IPS-NIHi7 (cell line): ENCODE results near the gene RSRP1.
"Not testable (repeated sequence)": the region's sequence is repeated elsewhere in the genome, so short reads cannot be mapped to it uniquely, and the experiment has no call there.

Source experiments
- DNase-seq: peaks from one replicate; pipeline ENCODE4 v3.0.0; 2012; ENCODE audit warnings: mixed read lengths; ENCODE audit errors: extremely low spot score

RSRP1 gene

DNA sequence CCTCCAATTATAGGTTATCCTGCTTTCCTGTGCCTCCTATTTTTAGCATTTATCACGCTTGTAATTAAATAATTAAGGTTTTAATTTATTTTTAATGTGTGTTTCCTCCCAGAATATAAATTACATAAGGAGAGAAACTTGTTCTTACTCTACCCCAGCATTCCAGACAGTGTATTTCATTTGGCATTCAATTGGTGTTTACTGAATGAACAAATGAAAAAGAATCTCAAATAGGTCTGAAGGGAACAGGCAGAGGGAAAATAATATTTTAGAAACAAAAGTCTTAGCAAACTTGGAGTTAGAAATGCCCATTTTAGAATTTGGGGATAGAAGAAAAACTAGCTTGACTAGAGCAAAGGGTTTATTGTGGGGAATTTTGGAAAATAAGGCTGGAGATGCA, 9.9 kb upstream of the RSRP1 start:
- no peak for DNase-seq

DNA sequence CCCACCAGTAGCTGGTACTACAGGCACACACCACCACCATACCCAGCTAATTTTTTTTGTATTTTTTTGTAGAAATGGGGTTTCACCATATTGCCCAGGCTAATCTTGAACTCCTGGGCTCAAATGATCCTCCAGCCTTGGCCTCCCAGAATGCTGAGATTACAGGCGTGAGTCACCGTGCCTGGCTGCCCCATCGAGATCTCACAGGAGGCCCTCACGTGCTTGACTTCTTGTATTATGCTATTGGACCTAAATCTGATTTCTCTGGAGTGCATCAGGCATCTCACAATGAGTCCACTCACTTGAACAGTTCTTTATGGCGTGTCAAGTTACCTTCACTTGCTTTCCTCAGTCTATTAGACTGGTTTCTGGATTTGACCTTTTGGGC, 9.3 kb upstream of the RSRP1 start:
- no peak for DNase-seq

GRCh38 chr1:25255706-25256577, 8.7 kb upstream of the RSRP1 start:
- no peak for DNase-seq

- peak; percentile 38 for DNase-seq
Observed at GRCh38 chr1:25253911-25254310, 6.7 kb upstream of the RSRP1 start.

DNA sequence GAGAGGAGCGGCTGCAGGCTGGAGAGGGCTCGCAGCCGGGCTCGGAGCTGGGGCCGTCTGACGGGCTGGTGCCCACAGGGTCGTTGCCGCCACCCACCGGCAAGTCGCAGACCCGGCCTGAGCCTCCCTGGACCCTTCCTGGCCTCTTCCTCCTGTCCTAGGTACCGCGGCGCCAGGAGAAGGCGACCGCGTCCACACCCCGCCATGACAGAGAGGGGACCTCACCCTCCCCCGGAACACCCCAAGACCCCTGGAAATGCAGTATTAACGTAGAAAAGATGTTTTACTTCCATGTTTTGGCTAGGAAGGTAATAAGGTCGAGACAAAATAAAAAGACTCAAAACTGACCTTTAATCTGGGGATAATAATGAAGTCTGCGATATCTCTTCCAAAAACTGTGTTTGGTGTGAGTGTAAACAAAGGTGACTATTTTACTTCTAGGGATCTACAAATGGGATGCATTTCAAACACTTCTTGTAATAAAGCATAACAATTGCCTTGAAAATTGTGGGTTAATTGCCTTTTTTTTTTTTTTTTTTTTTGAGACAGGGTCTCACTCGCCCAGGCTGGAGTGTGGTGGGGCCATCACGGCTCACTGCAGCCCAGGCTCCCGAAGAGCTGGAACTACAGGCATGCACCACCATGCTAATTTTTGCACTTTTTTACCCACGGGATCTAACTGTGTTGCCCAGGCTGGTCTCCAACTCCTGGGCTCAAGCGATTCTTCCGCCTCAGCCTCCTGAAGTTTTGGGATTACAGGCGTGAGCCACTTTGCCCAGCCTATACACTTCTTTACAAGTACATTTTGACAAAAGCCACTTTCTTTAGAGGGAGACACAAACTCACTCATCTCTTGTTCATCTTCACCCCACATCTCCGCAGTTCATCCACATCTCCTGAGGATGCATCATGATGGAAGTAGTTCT, 838 bp upstream of the RSRP1 start:
- peak; percentile 91 for DNase-seq

DNA sequence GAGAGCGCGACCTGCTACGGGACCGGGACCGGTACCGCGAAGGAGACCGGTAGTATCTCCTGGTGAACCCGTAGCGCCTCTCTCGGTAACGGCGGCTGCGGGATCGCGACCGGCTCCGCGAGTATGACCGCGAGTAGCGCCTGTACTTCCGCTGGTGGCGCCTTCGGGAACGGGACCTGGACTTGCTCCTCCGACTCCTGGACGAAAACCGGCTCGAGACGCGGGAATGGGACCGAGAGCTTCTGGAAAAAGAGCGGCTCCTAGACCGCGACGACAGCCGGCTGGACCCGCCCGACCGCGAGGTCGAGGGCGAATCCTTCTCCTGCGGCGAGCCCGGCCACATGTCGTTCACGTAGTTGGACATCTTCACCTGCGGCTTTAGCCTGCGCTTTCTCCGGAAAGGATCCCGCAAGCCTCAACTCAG, 642 bp downstream of the RSRP1 start:
- no peak for DNase-seq

- peak; percentile 15 for DNase-seq
Observed at GRCh38 chr1:25245809-25246599, 1.2 kb downstream of the RSRP1 start.

GRCh38 chr1:25245393-25245792, 1.9 kb downstream of the RSRP1 start:
- no peak for DNase-seq

DNA sequence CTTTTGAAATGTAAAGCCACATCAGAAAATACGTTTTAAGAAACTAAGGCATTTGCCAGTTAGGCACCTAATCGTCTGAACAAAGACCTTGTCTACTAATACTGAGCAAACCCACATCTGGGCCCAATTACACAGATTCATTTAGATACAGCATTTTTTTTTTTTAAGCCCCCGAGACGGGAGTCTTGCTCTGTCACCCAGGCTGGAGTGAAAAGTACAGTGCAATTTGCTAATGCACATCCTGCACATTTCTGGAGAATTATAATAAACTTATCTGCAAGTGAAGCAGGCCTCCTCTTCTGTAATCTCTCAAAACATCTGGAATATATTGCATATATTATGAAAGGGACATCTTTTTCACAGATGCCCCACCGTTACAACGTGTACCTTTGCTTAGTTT, 3.3 kb downstream of the RSRP1 start:
- DNase-seq: no peak

DNA sequence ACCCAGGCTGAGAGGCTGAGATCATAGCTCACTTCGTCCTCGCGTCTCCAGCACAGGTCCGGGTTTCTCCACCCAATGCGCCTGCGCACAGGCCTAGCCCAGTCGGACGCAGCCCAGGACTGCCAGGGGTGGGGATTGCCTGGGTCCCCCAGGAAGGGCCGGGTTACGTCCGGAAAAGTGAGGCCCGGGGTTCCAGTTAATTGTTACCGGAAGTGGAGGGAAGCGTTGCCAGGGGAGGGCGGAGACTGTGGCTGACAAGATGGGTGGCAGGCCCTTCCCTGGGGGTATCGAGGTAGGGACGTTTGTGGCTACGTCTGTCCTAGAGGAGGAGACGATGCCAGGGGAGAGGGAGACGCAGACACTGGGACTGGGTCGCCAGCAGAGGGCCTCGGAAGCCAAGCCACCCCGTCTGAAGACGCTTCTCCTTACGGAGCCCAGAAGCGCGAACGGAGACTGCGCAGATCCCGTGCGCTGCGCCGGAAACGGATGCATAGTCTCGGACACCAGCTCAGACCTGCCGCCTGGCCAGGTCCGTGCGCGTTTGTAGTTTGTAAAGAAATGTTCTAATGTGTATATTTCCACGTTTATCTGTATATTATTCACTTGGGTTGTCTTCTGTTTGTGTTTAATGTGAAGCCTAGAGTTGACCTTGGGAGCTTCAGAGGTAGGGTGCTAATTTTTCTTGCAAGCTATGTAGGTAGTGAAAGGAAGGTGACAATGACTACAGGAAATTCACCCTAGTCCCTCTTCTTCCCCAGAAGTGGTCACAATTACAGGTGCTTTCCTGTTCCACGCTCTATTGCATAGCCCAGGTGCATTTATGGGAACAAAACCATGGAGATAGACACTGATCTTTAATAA, 7.3 kb downstream of the RSRP1 start:
- peak; percentile 85 for DNase-seq

- no peak for DNase-seq
Observed at GRCh38 chr1:25238046-25238445, 9.2 kb downstream of the RSRP1 start.

GRCh38 chr1:25236261-25236660, 11.0 kb downstream of the RSRP1 start:
- not testable (repeated sequence) for DNase-seq

DNA sequence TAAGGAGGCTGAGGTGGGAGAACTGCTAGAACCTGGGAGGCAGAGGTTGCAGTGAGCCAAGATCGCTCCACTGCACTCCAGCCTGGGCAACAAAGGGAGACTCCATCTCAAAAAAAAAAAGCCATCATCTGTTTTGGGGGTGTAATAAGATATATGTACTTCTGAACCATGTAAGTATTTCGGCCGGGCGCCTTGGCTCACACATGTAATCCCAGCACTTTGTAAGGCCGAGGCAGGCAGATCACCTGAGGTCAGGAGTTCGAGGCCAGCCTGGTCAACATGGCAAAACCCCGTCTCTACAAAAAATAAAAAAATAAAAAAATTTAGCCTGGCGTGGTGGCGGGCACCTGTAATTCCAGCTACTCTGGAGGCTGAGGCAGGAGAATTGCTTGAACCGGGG, 11.8 kb downstream of the RSRP1 start:
- not testable (repeated sequence) for DNase-seq

DNA sequence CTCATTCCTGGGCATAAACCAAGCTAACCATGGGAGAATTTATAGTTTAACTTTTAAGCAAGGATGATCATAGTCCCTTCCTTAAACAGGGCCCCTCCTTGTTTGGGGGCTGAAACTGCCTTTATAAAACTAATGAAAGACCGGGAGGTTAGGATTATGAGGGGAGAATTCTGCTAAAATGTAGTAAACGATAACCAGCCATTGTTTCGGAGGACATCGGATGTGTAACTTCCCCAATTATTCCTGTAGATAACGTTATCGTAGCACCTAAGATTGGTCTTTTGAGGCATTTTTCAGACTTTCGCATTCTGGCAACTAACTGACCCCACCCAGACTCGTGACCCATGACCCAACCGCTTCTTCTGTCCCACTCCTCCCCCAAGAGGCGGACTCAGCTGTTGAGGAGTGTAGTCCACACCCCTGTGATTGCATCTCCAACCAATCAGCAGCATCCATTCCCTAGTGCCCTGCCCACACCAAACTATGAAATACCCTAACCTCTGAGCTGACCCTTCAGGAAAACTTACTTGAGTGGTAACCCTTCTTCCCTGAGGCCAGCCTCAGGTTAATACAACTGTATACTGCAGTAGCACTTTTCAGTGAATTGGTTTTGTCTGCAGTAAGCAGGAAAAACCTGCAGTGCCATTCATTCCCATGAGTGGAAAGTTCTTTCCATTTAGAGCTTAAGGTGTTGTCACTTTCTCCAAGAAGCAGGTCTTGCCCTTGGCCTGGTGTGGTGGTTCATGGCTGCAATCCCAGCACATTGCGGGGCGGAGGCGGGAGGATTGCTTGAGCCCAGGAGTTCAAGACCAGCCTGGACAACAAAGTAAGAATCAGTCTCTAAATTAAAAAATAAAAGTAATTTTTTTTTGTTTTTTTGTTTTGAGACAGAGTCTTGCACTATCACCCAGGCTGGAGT, 14.1 kb downstream of the RSRP1 start:
- peak; percentile 84 for DNase-seq

DNA sequence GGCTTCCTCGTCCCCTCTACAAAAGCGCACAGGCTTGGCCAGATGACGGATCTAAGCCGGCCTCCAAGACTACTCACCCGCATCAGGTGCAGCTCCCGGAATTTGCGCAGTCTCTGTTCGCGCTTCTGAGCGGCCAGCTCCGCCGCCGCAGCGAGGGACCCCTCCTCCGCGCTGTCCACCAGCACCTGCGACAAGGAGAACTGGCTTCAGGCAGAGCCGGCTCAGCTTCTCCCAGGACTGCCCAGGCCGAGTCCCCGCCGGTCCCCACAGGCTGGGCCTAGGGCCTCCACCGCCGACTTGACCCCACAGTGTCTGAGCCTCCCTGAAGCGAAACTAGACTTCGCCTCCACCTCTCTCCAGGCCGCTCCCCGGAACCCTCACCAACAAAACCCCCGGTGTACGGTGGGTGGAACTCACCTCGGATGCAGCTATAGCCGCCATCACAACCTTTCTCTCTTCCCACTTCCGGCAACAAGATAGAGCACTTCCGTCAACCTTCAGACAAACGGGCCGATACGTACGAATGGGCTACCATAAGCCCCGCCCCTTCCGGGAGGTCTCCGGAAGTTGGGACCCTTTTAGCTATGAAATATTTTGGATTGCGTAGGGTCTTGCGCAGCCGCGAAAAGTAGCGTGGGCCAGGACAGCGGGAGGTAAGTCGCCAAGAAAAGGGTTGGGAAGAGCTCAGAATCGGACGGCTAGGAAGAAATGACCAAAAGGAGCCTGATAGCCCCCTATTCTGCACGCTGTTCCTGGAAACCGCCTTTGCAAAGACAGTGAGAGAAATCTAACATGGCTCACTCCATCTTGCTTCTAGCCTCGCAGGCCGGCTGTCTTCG, 15.0 kb downstream of the RSRP1 start, which contains the start of gene SYF2:
Gene SYF2, minus strand, starts transcription at position 476 of the 839 bp plus-strand sequence. Its CDS starts 35 bp downstream, at position 441.
- peak; percentile 96 for DNase-seq

DNA sequence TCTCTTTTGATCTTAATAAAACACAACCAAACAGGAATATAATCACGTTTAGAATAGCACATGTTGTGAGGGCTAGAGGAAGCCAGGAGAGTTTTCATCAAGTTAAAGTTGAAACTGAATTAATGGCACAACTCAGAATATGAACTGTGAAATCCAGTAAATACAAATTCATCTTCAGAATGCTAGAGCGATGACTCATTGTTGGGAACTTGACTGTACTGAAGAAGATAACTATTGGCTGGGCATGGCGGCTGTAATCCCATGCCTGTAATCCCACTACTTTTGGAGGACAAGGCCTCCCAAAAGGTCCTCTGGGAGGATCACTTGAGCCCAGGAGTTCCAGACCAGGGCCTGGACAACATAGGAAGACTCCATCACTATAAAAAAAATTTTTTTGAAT, 23.8 kb downstream of the RSRP1 start:
- DNase-seq: no peak

DNA sequence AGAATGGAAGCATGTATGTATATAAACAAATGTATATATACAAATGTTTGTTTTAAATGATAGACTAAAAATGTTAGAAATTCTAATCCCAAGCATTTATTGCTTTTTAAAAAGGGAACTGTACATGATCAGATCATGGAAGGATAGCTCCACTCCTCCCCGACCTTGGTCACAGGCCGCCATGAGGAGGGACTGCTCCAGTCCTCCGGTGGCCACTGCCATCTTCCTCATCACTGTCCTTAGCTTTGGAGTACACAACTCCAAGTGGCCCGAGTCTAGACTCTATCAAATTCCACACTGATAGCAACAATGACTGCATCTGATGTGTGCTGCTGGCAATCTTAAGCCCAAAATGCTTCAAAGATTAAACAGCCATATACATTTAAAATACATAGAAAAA, 24.6 kb downstream of the RSRP1 start:
- no peak for DNase-seq

DNA sequence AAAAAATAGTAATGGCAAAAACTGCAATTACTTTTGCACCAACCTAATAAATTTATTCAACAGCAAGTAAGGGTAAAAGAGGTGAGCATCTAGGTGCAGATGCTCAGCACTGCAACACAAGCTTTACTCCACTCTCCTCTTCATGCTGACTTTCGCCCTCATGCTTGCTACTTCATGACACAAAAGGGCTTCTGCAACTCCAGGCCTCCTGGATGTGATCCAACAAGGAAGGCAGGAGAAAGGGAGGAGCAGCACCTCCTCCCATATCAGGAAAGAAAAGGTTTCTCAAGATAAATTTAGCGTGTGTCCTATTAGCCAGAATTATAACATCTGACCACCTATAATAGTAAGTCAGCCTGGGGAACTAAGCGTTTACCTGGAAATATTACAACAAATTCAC, 26.6 kb downstream of the RSRP1 start:
- DNase-seq: no peak
